GM19452 (cell line): ENCODE measurements around the gene ADAMTSL1.

Source experiments
- ATAC-seq: cut with Tn5 transposase; IDR thresholded peaks from one replicate; pipeline ENCODE4 v1.9.1; 2021; ENCODE audit not compliant: unreplicated experiment

Gene ADAMTSL1

DNA sequence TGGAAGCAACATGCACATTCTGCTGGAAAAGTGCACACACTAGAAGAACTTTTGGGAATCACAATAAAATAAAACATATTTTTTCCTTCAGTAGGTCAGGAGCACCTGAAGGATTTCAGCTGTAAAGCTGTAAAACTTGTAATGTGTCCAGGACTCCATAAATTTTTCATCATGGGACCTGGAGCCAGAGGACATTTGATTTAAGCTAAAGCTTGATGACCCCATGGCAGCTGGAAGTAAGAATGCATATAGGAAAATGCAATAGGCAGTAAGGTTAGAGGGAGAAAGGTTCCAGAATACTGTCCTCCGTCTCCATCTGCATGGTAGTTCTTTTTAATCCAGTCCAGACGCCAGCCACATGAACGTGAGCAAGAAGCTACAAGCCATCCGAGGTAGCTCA is 166.0 kb downstream of the ADAMTSL1 start:
- no peak for ATAC-seq

- no peak for ATAC-seq
These were observed 185.1 kb downstream of the ADAMTSL1 start for GRCh38 chr9:18658804-18659705.

DNA sequence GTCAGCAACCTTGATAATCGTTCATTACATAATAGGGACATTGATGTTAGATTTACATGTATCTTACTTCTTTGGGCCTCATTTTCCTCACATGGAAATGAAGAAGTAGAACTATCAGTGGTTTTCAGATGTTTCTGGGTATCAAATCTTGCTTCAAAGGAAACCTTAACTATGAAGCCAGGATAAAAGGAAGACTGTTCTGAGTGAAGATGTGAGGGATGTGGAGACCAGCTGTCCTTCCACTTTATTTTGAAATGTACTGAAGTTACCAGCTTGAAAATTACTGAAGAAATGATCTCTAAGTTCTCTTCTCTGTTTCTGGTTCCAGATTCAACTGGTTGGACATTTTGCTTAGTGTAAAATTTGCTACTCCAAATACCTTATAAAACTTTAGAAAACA is 186.0 kb downstream of the ADAMTSL1 start:
- no peak for ATAC-seq

GRCh38 chr9:18662320-18662719 is 188.4 kb downstream of the ADAMTSL1 start:
- ATAC-seq, result no peak

DNA sequence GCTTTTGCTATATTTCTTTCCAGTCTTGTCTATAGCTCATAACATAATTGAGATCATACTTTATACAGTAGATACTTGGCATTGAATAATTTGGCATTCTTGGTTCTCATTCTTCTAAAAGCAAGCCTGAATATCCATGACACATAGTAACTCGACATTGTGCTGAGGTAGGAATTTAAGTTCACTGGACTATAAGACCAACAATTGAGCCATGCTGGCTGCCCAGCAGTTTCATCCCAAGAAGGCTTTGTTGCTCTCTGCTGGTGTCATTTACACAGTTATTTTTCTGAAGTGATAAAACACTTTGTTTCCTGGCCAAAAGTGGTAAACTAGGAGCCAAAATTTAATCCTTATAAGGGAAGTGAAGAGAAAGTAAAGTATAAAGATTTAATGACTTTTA is 192.0 kb downstream of the ADAMTSL1 start:
- no peak for ATAC-seq

DNA sequence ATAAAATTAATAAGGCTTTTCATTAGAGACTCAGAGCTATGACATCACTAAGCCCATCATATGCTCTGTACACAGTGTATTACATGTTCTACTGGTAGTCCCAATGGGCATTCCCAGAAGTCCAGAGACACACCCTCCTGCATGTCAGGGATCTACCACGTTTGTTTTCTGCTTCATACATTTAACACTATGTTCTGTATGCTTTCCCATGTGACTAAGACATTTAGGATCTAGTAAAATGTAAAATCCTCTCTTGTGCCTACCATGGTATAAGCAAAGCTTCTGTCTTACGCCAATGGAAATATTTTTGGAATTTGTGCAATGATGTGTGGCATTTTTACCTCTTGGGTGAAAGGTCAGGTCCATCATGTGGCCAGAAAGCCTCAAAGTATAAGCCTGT is 192.4 kb downstream of the ADAMTSL1 start:
- no peak for ATAC-seq

DNA sequence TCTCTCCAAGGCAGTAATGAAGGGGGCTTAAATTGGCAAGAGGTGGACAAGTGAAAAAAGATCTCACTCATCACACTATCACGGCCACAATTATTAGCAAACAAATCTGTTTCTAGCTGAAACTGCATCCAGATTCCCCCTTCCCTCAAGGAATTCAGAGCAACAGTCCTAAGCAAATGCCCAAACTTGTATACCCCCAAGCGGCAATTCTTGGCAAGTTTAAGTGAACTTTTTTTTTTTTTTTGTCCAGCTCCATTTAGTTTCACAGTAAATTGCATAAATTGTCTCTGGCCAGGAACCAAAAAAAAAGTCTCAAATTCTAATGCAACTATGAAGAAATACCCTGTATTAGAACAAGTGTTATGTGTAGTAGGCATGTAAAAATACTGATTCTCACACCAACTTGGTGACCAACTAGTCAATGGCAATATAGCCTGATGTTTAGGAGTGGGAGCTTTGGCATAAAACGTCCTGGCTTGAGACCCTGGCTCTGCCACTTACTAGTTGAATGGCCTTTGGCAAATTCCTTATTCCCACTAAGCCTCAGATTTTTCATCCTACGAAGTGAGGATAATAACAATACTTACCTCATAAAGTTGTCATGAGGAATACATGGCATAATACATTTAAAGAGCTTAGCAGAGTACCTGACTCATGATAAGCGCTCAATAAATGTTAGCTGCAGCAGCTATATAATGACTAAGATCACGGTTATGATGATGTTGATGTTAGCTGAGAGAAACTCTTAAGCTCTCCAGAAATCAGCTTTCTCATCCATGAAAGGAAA is 193.2 kb downstream of the ADAMTSL1 start:
- no peak for ATAC-seq

- no peak for ATAC-seq
These were observed 195.0 kb downstream of the ADAMTSL1 start for GRCh38 chr9:18668944-18669343.

DNA sequence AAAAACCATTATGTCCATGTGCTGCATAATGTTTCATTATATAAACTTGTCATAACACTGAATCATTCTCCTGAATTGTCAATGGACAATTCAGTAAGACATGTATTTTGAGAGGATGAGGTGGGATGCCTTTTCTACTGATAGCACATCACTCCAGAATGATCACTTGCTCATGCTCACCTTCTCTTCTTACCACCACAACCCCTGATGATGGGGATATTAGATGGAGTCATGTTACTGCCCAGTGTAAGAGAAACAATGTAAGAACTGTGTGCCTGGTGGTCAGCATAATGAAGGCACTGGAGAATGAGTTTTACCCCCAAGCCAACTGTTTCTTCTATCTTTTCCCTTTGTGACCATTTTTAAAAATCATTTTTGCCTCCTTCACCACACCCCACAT is 198.8 kb downstream of the ADAMTSL1 start:
- ATAC-seq, result no peak

- no peak for ATAC-seq
These were observed 199.2 kb downstream of the ADAMTSL1 start for GRCh38 chr9:18673179-18673578.

DNA sequence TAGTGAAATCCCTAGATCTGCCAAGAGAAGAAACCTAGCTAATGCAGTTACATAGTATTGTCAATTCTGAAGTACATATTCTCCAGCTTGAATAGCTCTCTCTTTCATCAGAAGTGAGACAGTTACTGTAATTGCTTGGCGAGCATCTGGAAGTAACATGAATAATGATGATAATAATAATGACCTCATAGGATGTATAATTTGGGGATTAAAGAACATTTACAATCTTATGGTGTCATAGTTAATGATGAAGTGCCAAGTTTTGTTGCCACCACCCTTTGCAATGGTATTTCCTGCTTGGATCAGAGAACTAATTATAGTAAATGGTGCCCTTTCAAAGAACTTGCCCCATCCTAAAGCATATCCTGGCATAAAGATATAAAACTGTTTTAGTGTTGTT is 201.4 kb downstream of the ADAMTSL1 start:
- ATAC-seq, result no peak

DNA sequence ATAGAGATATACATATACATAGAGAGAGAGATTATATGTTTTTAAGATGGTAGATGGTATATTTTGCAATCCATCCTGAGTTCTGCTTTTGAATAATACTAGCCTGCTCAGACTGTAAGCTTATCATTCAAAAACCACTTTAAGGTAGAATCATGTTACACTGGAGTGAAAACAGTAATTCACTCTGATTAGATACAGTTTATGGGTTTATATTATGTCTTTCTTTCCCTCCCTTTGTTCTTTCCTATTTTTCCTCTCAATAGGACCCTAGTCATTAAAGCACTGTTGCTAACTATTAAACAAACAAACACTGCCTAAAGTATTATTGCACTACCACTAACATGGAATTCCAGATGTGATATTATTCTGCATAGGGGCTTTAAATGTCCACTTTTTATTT is 202.0 kb downstream of the ADAMTSL1 start:
- no peak for ATAC-seq

- ATAC-seq, result no peak
These were observed 202.6 kb downstream of the ADAMTSL1 start for GRCh38 chr9:18676525-18676924.

DNA sequence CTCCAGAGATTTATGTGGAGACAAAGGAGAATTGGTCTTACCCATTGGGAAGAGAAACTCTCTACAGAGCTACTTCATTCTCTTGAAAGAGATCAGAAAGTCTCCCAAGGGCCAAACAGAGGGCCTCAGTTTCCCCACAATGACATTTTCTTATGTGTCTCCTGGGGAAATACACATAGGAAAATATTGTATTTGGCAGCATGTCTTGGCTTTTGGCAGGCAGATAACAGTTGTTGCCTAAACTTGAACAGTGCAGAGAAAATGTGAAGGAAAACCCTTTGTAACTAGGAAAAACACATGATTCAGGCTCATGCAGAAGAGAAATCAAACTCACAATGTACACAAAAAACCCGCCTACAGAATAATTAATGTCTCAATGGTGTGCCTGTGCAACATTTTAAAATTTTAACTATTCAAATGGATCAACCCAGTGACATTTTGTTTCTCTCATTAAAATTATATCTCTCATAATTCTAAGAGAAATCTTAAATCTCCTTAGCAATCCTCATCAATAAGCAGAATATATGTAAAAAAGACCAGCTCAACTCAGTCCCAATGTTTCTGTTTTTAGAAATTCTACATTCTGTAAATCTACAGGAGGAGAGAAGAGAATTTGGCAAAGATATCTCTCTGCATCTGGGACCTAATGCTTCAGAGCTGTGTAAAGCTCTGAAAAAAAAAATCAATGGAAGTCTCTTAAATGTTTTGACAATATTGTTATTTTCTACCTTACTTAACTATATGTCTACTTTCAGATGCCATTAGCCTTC is 205.1 kb downstream of the ADAMTSL1 start:
- no peak for ATAC-seq

DNA sequence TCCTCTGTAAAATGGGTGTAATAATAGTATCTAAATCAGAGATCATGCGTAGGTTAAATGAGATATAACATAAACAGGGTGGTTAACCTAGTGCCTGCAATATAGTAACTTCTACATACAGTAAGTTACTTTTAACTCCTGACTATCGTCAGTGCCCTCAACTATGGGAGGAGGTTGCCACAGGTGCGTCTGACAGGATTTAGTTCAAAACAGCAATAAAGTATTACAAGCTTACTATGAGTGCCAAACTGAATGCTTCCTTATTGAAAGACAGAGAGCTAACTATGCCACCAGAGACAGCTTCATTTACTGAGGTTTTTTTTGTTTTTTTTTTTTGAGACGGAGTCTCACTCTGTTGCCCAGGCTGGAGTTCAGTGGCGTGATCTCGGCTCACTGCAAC is 209.0 kb downstream of the ADAMTSL1 start:
- no peak for ATAC-seq

DNA sequence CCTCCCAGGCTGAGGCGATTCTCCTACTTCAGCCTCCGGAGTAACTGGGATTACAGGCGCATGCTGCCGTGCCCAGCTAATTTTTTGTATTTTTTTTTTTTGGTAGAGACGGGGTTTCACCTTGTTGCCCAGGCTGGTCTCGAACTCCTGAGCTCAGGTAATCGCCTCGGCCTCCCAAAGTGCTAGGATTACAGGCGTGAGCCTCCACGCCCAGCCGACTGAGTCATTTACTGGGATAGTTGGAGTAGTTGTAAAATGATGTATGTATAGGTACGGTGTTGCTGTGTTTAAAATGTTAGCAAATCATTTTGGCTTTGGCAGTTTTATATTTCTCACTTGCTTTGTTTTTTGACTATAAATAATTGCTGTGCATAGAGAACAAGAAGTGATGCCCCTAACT is 209.4 kb downstream of the ADAMTSL1 start:
- ATAC-seq, result no peak

DNA sequence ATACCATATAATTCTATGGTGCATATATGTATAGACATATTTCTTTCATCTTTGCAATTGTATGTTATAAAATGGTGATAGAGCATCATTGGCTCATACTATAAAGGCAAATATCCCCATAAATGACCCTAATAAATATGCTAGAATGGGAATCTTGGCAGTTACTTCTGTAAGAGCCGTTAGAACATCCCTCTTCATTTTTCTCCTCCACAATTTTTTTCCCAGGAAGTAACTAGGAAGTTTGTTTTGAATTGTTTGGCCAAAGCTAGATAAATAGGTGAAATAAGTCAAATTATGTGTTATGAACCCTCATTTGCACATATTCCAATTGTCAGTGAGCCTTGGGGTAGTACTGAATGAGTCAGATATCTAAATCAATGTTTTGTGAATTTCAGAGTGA is 209.9 kb downstream of the ADAMTSL1 start:
- ATAC-seq, result no peak

DNA sequence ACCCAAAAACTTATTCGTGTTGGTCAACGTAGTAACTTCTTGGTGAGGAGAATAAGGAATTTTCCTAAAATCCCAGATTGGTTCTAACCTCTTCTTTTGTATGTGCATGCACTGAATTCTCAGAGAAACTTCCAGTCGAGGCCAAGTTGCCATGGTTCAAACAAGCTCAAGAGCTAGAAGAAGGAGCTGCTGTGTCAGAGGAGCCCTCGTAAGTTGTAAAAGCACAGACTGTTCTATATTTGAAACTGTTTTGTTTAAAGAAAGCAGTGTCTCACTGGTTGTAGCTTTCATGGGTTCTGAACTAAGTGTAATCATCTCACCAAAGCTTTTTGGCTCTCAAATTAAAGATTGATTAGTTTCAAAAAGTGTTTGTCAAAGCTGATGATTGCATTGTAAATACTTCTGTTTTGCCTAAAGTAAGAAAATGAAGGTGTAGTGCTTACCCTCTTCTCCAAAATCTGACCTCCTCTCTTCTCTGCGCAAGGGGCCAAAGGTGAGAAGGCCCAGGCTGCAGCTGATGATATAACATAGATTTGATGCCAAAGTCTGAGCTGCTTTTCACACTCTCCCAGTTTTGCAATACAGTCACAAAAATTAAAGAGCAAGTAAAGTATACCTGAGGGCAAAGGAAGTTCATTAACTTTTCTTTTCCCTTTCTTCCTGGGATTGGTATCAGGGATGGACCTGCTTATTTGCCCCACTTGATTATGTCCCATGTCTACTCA is 210.8 kb downstream of the ADAMTSL1 start:
- no peak for ATAC-seq

GRCh38 chr9:18688581-18689565 is 214.9 kb downstream of the ADAMTSL1 start:
- no peak for ATAC-seq

DNA sequence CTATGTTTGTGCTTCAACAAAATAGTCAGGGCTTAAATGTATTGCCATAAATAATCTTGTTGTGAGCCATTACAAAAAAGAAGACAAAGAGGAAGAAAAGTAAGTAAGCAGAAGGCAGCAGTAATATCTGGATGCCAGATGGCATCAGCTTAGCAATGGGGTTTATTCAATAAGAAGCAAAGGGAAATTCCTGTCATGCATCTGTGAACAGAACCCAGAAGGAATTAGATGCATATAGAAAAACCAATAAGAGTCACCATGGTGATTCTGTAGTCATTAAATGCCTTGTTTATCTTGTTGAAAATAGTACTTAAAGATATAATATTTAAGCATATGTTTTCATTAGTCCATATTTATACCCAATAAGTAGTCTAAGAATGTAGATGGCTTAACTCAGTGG is 216.0 kb downstream of the ADAMTSL1 start:
- no peak for ATAC-seq
